PC-3 (cell line): ENCODE measurements around the gene MED17. TPM values are rescaled to one million over a fixed set of nuclear protein-coding genes. Genes with fewer than 3 reads are reported as not detected.

Experiments
- ATAC-seq: fragments of 200-7000 bp; cut with Tn5 transposase; 2 replicates; pipeline ENCODE4 v1.9.1; 2020; ENCODE audit warnings: mild to moderate bottlenecking, moderate library complexity
- BruUV-seq: library from RNA; stranded (reverse); fragments of 400-500 nt; replicated peaks from 2 replicates; lab custom pipeline; 2021; lab: Mats Ljungman, UMichigan
- CTCF ChIA-PET: fragments of 300-600 bp; sonication (Branson Sonifier 250); formaldehyde crosslinking; loops from one replicate; lab custom pipeline; 2022; ENCODE audit warnings: antibody characterized with exemption; lab: Charles Lee
- POLR2A ChIA-PET: fragments of 300-600 bp; sonication (Branson Sonifier 250); formaldehyde crosslinking; loops from one replicate; lab custom pipeline; 2022; ENCODE audit warnings: antibody characterized with exemption; ENCODE audit not compliant: unreplicated experiment; lab: Charles Lee
- DNase-seq: peaks from one replicate; pipeline ENCODE4 v3.0.0-alpha.2; 2015
- H2AFZ ChIP-seq: fragments of 300-600 bp; sonication (generic); 2 replicates; pipeline ENCODE4 v1.6.0; 2016; ENCODE audit warnings: antibody characterized with exemption, low read length
- H3F3A ChIP-seq: fragments of 300-600 bp; sonication (generic); one replicate; pipeline ENCODE4 v1.6.0; 2017; ENCODE audit warnings: antibody characterized with exemption, low read length, control low read depth, mild to moderate bottlenecking; ENCODE audit not compliant: unreplicated experiment
- H3K27ac ChIP-seq: fragments of 300-600 bp; sonication (generic); 2 replicates; pipeline ENCODE4 v1.5.1; 2016; ENCODE audit warnings: mild to moderate bottlenecking, low read length
- H3K27me3 ChIP-seq: fragments of 300-600 bp; sonication (generic); 2 replicates; pipeline ENCODE4 v1.6.1; 2016; ENCODE audit warnings: low read length, mixed read lengths
- H3K36me3 ChIP-seq: fragments of 300-600 bp; sonication (generic); 2 replicates; pipeline ENCODE4 v1.6.1; 2016; ENCODE audit warnings: low read depth, mixed run types, low read length, mixed read lengths
- H3K4me1 ChIP-seq: fragments of 300-600 bp; sonication (generic); 2 replicates; pipeline ENCODE4 v1.5.1; 2016; ENCODE audit warnings: low read length; ENCODE audit not compliant: insufficient read depth
- H3K4me2 ChIP-seq: fragments of 300-600 bp; sonication (generic); 2 replicates; pipeline ENCODE4 v1.6.0; 2016; ENCODE audit warnings: low read length
- H3K4me3 ChIP-seq: fragments of 300-600 bp; sonication (generic); 2 replicates; pipeline ENCODE4 v1.5.1; 2016; ENCODE audit warnings: mild to moderate bottlenecking, low read length, mixed read lengths
- H3K79me2 ChIP-seq: fragments of 300-600 bp; sonication (generic); 2 replicates; pipeline ENCODE4 v1.6.1; 2017; ENCODE audit warnings: low read length, mixed read lengths
- H3K9ac ChIP-seq: fragments of 300-600 bp; sonication (generic); 2 replicates; pipeline ENCODE4 v1.6.0; 2016; ENCODE audit warnings: mild to moderate bottlenecking, low read length
- H3K9me2 ChIP-seq: fragments of 300-600 bp; sonication (generic); replicated peaks from 2 replicates; pipeline ENCODE4 v1.6.1; 2016; ENCODE audit warnings: mixed run types, low read length, mixed read lengths
- H3K9me3 ChIP-seq: fragments of 300-600 bp; sonication (generic); 2 replicates; pipeline ENCODE4 v1.6.1; 2016; ENCODE audit warnings: low read length, mixed read lengths
- H4K20me1 ChIP-seq: fragments of 300-600 bp; sonication (generic); 2 replicates; pipeline ENCODE4 v1.6.1; 2016; ENCODE audit warnings: low read length, mixed read lengths
- EZH2 ChIP-seq: fragments of 300-600 bp; sonication (generic); IDR thresholded peaks from one replicate; pipeline ENCODE4 v1.6.1; 2017; ENCODE audit warnings: antibody characterized with exemption, mild to moderate bottlenecking, low read length; ENCODE audit not compliant: unreplicated experiment
- EZH2phosphoT487 ChIP-seq: fragments of 300-600 bp; sonication (generic); IDR thresholded peaks from 2 replicates; pipeline ENCODE4 v1.6.1; 2018; ENCODE audit warnings: mild to moderate bottlenecking, antibody characterized with exemption, low read length, borderline replicate concordance
- intact Hi-C: fragments of 100-400 bp; cut with micrococcal nuclease; formaldehyde crosslinking; loops from 2 replicates; pipeline ENCODE4 v1.9.0; 2023
- total RNA-seq: library from RNA; depleted of rRNA; stranded (reverse); fragments of >200 nt; gene quantifications from 2 replicates; pipeline ENCODE4 v1.2.3, GENCODE V29; 2014
- TF ChIP-seq, protein P1 (sequence below): fragments of 300-600 bp; sonication (generic); conservative IDR thresholded peaks from 2 replicates; pipeline ENCODE4 v1.5.1; 2017; ENCODE audit warnings: antibody characterized with exemption, low read depth, mild to moderate bottlenecking, low read length

MED17 gene
- total RNA-seq, 1 experiment from 2014 or later, result 58.5 TPM

DNA sequence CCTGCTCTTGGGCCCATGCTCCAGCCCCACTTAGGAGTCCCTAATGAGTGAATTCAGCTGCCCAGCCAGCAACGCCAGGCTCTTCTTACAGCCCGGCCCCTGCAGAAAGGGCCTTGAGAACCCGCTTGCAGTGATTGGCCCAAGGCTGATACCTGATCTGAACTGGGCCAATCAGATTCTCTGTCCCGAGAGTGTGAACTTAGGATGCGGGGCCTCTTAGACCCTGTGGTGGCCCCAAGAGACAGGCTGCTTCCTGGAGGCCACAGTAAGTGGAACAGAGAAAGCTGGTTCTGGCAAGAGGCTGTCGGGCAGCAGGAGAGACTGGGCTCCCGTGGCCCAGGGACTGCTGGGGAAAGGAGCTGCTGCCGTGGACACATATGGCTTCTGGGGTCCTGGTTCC lies 54.9 kb downstream of the MED17 start:
- intact Hi-C loops, result no loop called here

DNA sequence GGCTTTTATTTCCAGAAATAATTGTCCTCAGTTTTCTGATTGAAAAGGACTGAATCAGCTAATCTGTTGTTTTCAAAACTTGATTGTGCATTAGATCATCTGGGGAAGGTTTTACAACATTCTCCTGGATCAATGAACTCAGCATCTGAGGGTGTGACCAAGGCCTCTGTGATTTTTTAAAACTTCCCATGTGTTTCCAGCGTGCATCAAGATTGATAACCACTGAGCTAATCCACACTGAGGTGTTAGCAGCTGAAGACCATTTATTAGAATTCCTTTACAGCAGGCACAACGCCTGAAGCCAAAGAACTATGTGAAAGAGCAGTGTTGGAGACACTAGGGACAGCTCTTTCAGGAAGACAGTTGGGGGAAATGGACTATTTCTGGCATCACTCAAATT lies 56.1 kb downstream of the MED17 start:
- ChIA-PET CTCF (no interaction called here), POLR2A (no interaction called here)
- Histone ChIP-seq H3F3A (no peaks in the 10 kb centered on the region), H4K20me1 (no peaks in the 10 kb centered on the region), H3K9ac (no peak overlapping the region), H3K4me3 (no peak overlapping the region), H3K36me3 (no peaks in the 10 kb centered on the region), H3K27me3 (no peaks in the 10 kb centered on the region), H3K79me2 (no peaks in the 10 kb centered on the region), H3K9me2 (no peaks in the 10 kb centered on the region), H3K9me3 (no peaks in the 10 kb centered on the region), H3K4me1 (peaks cover 34% of the 10 kb centered on the region), H3K27ac (no peak overlapping the region), H2AFZ (no peak overlapping the region), H3K4me2 (no peak overlapping the region)
- DNase-seq, result no peak
- intact Hi-C loops, result loop anchor here (5.0 kb wide), 1 partner anchor 43 kb away; no protein-coding TSS in a partner anchor
- no TSS peak for BruUV-seq
- TF ChIP-seq EZH2 (no peak), EZH2phosphoT487 (no peak)
- TF ChIP-seq, protein P1, sequence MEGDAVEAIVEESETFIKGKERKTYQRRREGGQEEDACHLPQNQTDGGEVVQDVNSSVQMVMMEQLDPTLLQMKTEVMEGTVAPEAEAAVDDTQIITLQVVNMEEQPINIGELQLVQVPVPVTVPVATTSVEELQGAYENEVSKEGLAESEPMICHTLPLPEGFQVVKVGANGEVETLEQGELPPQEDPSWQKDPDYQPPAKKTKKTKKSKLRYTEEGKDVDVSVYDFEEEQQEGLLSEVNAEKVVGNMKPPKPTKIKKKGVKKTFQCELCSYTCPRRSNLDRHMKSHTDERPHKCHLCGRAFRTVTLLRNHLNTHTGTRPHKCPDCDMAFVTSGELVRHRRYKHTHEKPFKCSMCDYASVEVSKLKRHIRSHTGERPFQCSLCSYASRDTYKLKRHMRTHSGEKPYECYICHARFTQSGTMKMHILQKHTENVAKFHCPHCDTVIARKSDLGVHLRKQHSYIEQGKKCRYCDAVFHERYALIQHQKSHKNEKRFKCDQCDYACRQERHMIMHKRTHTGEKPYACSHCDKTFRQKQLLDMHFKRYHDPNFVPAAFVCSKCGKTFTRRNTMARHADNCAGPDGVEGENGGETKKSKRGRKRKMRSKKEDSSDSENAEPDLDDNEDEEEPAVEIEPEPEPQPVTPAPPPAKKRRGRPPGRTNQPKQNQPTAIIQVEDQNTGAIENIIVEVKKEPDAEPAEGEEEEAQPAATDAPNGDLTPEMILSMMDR, result no peak
- no peak for ATAC-seq

More for the DNA sequence above, 54.9 kb downstream of the MED17 start:
- no peak overlapping the region for H3K9ac ChIP-seq
- no peak overlapping the region for H3K4me3 ChIP-seq
- H3F3A ChIP-seq, result no peaks in the 10 kb centered on the region
- no peaks in the 10 kb centered on the region for H3K9me2 ChIP-seq
- H3K79me2 ChIP-seq, result no peaks in the 10 kb centered on the region
- ATAC-seq, result no peak
- H3K36me3 ChIP-seq, result no peaks in the 10 kb centered on the region
- no peak overlapping the region for H3K27ac ChIP-seq
- POLR2A ChIA-PET, result no interaction called here
- H3K4me1 ChIP-seq, result peaks cover 22% of the 10 kb centered on the region
- no peaks in the 10 kb centered on the region for H3K9me3 ChIP-seq
- CTCF ChIA-PET, result no interaction called here
- H2AFZ ChIP-seq, result no peak overlapping the region
- DNase-seq, result no peak
- H3K27me3 ChIP-seq, result no peaks in the 10 kb centered on the region
- H4K20me1 ChIP-seq, result no peaks in the 10 kb centered on the region
- no peak for TF ChIP-seq EZH2
- TF ChIP-seq EZH2phosphoT487, result no peak
- TF ChIP-seq, protein P1, result no peak
- H3K4me2 ChIP-seq, result no peak overlapping the region
- BruUV-seq, result no TSS peak

DNA sequence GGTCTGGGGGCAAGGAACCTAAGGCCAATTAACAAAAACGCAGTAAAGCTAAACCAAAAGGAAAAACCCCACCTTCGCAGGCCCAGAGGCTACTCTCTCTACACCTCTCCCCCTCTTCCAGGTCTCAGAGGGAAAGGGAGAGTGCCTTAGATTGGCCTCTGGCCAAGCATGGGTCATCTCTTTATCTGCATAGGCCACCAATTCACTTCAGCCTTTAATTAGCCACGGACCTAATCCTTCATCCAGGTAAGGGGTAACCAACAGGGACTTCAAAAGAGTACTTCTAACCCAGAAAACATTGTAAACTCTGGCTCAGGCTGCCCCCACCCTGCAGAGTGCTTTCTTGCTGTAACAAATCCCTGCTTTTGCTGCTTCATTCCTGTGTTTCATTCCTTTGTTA lies 56.9 kb downstream of the MED17 start:
- Histone ChIP-seq H3K79me2 (no peaks in the 10 kb centered on the region), H3K4me3 (no peak overlapping the region), H2AFZ (no peak overlapping the region), H3F3A (no peaks in the 10 kb centered on the region), H3K9ac (no peak overlapping the region), H3K4me2 (no peak overlapping the region), H3K27ac (no peak overlapping the region), H3K27me3 (no peaks in the 10 kb centered on the region), H4K20me1 (no peaks in the 10 kb centered on the region), H3K9me3 (no peaks in the 10 kb centered on the region), H3K36me3 (no peaks in the 10 kb centered on the region), H3K4me1 (peaks cover 42% of the 10 kb centered on the region), H3K9me2 (no peaks in the 10 kb centered on the region)
- CTCF ChIA-PET, result no interaction called here
- DNase-seq (no peak), ATAC-seq (no peak)
- intact Hi-C loops, result loop anchor here (5.0 kb wide), 1 partner anchor 44 kb away; no protein-coding TSS in a partner anchor
- POLR2A ChIA-PET, result no interaction called here
- BruUV-seq, result no TSS peak
- TF ChIP-seq, protein P1, result no peak
- TF ChIP-seq EZH2 (no peak), EZH2phosphoT487 (no peak)
